GM15510 (cell line): ENCODE data around the gene RTN3.

ENCODE experiments used
- POLR2A ChIP-seq: IDR thresholded peaks from 3 replicates; pipeline ENCODE4 v1.6.1; 2011; ENCODE audit warnings: borderline replicate concordance; ENCODE audit not compliant: insufficient read length; ENCODE audit errors: extremely low read depth

RTN3 gene, protein sequence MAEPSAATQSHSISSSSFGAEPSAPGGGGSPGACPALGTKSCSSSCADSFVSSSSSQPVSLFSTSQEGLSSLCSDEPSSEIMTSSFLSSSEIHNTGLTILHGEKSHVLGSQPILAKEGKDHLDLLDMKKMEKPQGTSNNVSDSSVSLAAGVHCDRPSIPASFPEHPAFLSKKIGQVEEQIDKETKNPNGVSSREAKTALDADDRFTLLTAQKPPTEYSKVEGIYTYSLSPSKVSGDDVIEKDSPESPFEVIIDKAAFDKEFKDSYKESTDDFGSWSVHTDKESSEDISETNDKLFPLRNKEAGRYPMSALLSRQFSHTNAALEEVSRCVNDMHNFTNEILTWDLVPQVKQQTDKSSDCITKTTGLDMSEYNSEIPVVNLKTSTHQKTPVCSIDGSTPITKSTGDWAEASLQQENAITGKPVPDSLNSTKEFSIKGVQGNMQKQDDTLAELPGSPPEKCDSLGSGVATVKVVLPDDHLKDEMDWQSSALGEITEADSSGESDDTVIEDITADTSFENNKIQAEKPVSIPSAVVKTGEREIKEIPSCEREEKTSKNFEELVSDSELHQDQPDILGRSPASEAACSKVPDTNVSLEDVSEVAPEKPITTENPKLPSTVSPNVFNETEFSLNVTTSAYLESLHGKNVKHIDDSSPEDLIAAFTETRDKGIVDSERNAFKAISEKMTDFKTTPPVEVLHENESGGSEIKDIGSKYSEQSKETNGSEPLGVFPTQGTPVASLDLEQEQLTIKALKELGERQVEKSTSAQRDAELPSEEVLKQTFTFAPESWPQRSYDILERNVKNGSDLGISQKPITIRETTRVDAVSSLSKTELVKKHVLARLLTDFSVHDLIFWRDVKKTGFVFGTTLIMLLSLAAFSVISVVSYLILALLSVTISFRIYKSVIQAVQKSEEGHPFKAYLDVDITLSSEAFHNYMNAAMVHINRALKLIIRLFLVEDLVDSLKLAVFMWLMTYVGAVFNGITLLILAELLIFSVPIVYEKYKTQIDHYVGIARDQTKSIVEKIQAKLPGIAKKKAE

DNA sequence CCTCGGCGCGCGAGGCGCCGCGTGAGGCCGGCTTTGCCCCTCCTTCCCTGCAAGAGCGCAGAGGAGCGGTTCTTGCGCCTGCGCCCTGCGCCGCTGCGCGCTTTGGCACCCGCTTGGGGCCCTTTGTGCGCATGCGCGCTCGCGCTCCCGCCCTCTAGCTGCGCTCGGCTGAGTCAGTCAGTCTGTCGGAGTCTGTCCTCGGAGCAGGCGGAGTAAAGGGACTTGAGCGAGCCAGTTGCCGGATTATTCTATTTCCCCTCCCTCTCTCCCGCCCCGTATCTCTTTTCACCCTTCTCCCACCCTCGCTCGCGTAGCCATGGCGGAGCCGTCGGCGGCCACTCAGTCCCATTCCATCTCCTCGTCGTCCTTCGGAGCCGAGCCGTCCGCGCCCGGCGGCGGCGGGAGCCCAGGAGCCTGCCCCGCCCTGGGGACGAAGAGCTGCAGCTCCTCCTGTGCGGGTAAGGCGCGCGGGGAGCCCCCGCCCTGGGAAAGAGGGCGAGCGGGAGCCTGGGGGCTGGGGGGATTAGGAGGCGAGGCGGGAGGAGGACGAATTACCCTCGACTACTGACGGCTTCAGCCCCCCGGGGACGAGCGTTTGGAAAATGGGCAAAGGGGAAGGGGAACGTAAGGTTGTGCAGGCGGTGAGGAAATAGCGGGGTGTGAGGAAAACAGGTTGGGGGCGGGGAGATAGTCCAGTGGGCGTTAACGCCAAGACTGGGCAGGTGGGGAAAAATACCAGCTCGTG, at the start of gene RTN3:
TSS of gene RTN3 (plus strand) at position 180 of the 745 bp plus-strand sequence. CDS start at position 317, 137 bp downstream.
- TF ChIP-seq POLR2A: peak; percentile 93

DNA sequence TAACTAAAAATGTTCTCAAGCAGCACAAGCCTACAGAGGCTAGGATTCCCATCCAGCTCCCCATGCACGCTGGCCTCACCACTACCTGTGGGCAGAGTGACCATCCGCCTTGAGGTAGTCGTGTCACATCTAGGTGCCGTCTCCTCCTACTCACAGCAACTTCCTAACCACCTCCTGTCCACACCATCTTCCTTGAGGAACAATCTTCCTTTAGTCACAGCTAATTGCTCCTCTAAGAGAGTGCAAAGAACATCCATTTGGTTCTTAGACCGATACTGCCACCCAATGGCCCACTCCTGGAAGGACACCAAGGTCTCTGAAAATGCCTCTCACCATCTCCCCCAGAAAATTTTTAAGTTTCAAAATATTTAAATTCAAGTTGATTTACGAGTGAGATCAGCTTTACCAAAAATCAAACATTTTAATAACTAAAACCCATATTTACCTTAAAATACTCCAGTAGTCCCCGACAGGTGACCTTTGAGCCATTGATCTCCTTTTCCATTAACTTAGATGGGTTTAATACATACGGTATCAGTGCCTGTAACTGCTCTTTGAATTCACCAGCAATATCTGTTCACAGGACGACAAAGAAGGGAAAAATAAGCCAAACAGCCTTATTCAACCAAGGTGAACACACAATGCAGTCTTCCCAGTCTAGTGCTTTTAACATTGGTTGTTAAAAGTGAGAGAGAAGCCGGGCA, 45.4 kb upstream of the RTN3 start:
- no peak for TF ChIP-seq POLR2A

DNA sequence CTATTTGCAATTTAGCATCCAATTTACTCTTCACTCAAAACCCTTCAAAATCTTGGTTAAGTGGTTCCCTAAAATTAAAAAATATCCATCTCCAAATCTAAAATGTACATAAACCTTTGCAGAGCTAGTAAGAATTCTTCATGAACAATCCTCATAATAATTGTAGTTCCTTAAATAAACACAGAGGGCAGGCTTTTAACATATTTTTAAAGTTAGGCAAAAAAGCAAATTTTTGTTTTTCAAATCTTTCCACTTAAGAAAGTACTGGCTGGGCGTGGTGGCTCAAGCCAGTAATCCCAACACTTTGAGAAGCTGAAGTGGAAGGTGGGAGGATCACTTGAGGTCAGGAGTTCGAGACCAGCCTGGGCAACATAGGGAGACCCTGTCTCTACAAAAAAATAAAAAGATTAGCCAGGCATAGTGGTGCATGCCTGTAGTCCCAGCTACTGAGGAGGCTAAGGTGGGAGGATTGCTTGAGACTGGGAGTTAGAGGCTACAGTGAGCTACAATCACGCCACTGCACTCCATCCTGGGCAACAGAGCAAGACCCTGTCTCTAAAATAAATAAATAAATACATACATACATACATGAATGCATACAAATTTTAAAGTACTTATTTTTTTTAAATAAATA, 42.0 kb upstream of the RTN3 start:
- no peak for TF ChIP-seq POLR2A

DNA sequence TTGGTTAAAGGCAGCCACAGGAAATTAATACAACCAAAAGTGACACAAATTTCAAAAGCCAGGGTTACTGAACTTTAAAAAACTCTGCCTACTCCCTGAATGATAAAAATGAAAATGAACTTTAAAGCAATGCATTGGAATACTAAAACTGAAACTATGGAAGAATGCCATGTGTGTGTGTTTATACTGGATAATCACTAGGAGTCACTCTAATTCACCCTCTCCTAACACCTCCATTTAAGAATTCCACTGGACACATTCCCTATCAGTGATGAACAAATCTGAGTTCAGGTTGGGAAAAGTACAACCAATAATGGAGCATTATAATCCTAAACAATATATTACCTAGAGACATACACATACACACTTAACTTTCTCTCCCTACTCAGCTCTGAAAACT, 39.6 kb upstream of the RTN3 start:
- no peak for TF ChIP-seq POLR2A

DNA sequence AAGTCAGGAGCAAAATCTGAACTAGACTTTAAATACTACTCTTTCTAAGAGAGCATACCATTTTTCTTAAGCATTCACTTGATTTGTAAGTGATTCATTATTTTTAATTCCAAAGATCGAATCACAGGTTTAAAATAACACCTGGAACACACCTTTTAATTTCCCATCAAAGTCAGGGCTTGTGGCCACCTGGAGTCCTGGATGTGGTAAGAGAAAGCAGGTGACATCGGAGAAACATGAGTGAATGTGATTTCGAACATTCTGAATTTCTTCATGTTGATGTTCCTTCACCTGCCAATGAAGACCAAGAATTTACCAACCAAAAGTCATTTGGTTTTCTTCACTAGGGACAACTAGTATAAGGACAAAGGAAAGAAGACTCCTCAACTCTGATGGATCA, 38.1 kb upstream of the RTN3 start:
- TF ChIP-seq POLR2A: no peak

DNA sequence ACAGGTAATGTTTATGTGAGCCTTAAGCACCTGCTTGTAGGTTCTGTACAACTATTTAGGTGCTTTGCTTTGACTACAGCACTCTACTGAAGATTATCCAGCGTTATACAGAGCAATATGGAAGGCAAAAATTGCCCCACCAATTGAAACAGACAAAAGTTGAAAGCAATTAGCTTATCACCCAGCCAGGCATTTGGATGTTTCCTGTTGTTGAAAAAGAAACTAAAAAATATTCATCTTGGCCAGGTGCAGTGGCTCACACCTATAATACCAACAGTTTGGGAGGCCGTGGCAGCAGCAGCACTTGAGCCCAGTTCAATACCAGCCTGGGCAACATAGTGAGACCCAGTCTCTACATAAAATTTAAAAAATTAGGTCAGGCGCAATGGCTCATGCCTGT, 28.6 kb upstream of the RTN3 start:
- no peak for TF ChIP-seq POLR2A

DNA sequence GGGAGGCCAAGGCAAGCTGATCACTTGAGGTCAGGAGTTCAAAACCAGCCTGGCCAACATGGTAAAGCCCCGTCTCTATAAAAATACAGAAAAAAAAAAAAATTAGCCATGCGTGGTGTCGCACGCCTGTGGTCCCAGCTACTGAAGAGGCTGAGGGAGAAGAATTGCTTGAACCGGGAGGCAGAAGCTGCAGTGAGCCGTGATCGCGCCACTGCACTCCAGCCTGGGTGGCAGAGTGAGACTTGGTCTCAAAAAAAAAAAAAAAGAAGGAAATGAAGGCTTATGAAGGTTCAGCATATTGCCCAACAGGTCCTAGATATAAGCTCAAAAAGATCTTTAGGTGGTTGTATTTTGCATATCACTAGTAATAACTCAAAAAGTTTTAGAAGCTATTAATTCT, 20.3 kb upstream of the RTN3 start:
- no peak for TF ChIP-seq POLR2A

DNA sequence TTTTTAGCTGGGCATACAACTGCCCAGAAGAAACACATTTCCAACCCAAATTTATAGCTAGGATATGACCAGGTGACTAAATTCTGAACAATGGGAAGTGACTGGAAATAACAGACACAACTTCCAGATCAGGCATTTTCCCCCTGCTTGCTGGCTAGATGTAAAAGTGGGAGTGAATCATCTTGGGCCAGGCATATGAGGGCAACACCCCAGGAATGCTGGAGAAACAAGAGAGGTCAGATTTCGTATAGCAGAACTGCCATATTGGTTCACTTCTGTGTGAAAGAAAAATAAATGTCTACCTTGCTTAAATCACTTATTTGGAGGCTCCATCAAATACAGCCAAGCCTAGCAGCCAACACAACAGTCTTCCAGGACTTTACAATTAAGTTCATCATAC, 17.5 kb upstream of the RTN3 start:
- TF ChIP-seq POLR2A: no peak

DNA sequence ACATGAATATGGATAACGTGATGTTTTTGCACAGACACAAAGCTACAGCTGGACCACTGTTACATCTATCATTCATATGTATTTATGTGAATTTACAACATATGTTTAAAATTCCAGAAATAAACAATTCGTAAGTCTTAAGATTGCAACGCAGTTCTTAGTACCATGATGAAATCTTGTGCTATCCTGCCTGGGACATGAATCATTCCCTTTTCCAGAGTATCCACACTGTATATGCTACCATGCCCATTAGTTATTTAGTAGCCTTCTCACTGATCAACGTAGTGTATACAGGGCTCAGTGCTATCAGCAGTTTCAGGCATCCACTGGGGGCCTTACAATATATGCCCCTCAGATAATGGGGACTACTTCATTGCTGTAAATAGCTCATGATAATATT, 14.4 kb upstream of the RTN3 start:
- no peak for TF ChIP-seq POLR2A

DNA sequence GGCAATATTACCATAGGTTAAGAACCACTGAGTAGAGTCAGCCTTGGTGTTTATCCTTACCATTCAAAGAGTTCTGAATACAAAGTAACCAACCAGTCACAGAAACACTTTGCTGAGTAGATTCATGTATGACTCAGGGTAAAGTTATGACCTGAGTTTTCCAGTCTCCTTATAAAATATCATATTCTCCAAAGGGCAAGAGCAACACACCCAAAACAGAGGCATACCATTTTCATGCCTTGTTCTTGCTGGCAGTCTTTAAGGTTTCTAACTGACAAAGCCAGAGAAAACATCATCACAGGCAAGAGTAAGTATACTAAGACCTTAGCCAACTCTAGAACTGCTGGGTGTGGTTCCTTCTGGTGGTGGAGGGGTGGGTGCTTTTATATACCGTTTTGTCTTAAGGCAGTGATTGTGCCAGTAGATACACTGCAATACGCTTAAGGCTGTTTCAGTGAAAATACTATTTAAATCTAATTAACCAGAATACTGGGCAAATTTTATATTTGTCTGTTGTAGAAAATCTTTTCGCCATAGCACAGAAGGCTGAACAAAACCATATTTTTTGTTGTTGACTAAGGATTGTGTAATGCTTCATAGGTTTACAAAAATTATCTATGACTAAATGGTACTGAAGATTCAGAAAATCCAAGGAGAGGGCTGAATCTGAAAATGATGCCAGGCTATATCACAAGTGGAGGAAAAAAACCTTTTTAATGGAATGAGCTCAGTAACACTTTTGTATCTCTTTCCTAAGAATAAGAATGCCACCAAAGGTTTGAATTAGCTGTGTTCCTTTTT, 13.1 kb upstream of the RTN3 start:
- no peak for TF ChIP-seq POLR2A

DNA sequence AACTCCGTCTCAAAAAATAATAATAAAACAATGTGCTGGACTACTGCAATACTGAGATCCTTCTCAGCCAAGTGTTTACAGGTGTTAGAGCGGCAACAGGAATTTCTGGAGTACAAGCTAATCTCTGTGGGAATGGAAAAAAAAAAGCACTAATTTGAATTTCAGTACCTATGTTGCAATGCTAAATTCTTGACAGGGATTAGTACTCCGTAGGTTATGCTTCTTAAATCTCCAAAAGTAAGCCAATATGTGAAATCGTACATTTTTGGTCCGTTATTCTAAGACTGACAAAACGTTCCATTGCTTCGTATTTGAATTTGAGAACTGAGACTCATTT, 11.2 kb upstream of the RTN3 start:
- no peak for TF ChIP-seq POLR2A

DNA sequence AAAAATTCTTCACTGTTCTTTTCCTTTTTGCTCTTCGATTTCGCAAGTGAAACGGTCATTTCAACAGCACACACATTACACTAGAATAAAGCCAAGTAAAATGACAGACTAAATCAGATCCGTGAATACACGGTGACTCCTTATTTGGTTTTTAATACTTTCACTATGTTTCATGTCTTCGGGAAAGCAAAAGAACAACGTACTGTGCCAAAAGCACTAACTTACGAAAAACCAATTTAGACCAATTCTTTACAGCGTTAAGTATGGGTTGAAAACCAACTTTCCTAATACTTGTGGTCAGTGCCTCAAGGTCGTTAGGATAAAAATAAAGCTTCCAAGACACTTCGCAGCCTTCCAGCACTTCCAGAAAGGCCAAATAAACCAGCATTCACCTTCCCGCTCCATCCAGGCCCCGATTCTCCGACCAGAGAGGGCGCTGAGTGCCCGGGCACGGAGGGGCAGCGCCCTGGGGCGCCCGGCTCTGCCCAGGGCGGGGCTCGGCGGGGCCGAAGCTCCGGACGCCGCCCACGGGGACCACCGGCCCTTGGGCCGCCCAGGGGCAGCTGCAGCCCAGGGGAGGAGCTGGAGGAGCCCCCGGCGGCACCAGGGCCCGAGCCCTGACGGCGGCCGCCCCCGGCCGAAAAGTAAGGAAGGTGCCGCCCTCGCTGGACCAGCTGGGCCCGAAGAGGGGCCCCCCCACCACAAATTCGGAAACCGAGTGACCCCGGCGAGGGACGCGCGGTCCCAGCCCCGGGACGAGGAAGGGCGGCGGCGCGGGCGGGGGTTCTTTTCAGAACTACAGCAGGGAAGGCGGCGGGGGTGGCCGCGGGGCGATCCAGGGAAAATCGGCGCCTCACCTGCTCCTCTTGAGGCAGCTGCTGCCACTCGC, 10.6 kb upstream of the RTN3 start:
- TF ChIP-seq POLR2A: no peak
